IPS-NIHi11 (cell line): ENCODE measurements around the gene TBC1D5.
A peak's percentile ranks its signal among the peaks of the same experiment; 100 is the strongest.

Experiments
- DNase-seq: peaks from one replicate; pipeline ENCODE4 v3.0.0; 2012; ENCODE audit warnings: mixed read lengths, low spot score

Gene TBC1D5

DNA sequence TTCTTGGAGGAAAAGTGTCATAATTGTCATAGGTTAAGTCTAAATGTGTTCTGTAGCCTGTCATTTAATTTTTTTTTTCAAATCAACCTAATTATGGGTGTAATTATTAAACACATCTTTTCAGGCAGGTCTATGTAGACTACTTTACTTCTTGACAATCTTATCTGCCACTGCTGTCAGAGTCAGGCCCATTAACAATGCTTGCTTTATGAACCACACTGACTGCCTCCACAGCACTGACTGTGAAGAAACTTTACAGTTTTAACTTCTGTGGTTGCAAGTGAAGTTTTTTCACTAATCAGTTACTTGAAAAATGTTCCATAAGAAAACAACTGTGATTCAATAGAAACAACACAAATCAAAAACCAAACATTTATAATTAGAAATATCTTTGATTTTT lies 449.9 kb downstream of the TBC1D5 start:
- DNase-seq = no peak

DNA sequence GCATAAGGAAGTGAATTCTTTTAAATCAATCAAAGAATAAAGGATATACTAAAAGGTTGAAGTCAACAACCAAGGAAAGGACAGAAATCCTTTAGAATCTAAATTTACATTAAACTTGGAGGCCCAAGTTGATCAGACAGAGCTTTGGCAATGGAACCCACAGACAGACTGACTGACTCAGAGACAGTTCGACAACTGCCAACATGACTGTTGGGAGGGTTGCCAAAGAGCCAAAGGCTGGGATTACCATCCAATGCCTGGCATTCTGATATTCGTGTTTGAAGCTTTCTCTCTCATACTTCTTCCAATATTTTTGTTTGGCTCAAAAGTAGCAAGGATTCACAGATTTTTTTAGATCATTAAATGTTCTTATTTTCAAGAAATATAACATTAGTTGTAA lies 451.5 kb downstream of the TBC1D5 start:
- DNase-seq = no peak

DNA sequence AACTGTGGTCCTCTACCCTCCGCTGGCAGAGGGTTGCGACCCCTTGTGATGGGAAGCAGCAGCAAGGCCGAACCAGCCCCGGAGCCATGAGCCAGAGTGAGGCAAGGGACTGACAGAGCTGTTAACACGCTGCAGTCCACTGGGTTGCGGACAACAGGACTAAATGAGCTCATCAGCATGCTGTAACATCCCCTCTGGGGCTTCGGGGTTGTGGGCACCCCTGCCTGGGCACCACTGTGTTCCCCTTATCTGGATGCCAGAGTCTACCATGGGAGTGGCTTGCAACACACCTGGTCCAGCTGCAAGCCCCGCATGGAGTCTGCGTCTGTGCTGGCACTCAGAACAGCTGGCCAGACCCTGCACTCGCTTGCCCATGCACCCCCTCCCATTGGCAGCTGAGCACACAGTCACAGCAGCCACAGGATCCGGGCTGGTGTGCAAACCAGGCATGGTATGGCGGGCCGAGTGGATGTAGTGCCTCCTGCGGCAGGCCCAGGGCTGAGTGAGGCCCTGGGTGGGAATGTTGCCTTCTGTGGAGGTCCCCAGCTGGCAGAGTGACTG lies 453.5 kb downstream of the TBC1D5 start:
- DNase-seq = no peak

DNA sequence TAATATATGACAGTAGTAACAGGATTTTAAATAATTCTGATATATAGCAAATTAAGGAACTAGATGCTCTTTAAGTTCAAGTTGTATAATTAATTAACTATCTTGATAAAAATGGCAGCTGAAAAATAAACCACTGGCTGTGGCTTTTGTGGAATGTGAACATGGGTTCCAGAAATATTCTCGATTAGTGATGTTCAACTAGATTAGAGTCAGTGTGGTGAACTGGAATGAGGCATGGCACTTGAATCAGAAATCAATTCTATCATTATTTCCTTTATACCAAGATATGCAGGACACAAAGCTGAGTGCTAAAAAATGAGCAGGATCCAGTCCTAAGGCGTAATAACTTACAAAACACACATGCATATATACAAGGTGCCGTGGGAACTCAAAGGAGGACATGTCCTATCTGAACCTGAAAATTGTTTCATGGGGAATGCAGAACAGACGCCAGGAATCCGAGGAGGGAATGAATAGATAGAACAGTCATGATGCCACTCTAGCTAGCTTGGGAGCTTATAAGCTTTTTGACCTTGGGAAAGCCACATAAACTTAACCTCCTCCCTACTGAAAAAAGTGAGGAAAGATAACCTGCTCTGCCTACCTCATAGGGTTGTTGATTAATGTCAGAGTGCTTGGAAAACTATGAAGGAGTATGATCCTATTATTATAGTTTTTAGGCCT lies 455.3 kb downstream of the TBC1D5 start:
- DNase-seq = no peak

DNA sequence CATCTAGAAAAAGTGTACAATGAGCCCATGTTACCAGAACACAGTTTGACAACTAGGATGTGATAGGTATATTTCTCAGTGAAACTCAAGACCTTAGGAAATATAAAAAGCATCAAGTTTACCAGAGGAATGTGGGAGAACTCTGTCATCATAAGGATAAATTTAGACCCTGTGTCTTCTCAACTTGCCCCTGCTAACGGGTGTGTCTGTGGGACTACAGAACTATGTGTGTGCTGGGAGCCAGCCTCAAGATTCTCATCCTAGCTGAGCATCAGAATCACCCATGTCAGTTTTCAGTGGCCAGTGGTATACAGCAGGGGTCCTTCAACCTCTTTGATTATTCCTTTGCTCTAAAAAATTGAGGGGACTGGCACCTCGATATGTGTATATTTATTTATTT lies 464.4 kb downstream of the TBC1D5 start:
- no peak for DNase-seq

DNA sequence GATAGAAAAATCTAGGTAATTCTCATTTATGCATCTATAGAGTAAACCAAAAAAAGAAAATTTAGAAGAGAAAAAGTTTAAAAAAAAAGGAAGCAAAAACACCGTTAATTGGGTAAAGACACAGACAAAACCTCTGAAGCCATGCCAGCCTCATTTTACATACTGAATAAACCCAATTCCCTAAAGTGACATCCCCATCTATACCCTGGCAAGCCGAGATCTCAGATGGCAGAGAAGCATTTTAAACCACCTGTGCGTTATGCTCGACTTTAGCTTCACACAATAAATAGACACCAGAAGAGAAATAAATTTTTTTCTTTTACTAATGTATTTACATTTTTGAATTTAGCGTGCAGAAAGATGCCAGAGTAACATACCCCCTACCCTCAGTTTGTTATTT lies 475.6 kb downstream of the TBC1D5 start:
- DNase-seq = no peak

DNA sequence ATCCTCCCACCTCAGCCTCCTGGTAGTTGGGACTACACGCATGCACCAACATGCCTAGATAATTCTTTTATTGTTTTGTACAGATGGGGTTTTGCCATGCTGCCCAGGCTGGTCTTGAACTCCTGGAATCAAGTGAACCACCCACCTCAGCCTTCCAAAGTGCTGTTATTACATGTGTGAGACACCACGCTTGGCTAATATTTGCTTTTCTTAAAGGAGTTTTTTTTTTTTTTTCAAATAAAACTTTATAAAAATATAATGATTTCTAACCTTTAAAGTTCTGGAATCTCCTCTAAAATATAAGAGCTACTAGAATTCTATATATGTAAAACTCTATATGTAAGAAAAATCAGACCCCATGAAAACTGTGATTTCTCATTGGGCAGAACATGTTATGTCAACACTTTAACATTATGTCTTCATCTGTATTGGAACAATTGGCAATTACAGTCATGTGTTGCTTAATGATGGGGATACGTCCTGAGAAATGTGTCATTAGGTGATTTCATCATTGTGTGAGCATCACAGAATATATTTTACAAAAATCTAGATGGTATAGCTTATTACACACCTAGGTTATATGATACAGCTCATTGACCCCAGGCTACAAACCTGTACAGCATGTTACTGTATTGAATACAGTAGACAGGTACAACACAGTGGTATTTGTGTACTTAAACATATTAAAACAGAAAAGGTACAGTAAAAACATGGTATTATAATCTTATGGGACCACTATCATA lies 480.6 kb downstream of the TBC1D5 start:
- DNase-seq = no peak

DNA sequence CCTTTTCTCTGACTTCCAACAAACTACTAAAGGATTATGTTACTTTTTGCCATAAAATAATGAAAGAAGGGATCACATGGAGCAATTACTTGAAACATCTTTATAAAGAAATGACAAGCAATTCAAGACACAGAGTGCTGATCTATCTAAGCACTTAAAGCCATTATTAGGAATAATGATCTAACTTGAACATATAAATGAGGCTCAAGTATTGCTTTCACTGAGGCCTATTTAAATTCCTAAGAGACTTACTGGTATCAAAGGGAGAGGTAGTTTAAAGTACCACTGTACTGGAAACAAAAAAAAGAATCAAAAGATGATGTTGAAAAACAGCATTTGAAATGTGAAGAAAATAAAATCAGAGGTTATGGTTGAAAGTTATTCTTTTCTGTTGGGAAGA lies 482.2 kb downstream of the TBC1D5 start:
- no peak for DNase-seq

DNA sequence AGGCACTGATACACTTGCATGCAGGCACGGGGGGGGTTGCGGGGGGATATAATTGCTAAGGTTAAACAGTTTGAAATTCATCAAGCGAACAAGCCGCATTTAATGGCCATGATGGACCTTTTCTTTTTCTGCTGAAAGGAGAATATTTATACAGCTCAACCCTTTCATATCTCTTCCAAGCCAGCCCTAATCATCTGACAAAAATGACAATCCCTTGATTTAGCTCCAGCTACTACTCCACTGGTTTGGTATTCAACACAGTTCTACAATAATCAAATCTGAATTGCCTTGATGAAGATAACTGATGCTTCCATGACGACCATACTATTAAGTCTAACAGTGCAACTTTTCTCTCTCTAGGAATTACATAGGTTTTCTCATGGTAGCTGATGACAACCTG lies 482.7 kb downstream of the TBC1D5 start:
- DNase-seq = no peak

DNA sequence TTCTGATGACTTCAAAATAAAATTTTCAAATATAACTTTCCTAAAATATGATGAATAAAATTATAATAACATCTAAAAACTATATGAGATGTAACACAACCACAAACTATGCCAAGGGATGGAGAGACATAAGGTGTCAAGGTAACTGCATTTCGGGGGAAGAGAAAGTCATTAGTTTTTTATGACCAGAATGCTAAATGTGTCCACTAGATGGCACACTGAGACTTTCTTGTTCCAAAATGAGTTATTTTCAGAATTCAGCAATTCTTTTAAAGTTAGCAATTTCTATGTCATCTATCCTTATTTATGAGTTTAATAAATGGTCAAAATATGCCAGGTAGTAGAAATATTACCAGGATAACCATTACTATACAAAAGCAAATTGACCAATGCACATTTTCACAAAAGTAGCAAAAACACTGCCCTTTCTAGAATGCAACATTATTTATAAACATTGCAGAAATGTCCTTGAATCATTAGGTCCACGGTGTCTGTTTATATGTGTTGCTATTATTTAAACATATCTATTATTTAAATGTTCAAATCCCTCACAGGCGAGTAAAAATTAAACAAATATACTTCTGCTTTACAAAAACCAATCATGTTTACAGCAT lies 483.5 kb downstream of the TBC1D5 start:
- DNase-seq = peak; percentile 37

DNA sequence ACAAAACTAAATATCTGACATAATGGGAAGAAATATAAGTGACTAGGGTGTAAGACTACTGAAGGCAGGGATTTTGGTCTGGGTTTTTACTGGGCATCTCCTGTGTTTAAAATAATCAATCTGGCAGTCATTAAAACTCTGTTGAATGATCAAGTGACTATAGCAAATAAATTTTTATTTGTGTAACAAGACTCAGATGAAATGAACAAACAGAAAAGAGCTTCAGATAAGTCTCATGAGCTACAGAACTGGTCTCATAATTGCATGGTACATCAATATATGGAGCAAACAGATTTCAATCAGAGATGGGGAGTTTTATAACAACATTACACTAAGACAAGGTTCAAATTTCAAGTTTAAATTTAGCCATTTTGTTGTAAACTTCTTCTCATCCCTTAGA lies 485.2 kb downstream of the TBC1D5 start:
- no peak for DNase-seq

DNA sequence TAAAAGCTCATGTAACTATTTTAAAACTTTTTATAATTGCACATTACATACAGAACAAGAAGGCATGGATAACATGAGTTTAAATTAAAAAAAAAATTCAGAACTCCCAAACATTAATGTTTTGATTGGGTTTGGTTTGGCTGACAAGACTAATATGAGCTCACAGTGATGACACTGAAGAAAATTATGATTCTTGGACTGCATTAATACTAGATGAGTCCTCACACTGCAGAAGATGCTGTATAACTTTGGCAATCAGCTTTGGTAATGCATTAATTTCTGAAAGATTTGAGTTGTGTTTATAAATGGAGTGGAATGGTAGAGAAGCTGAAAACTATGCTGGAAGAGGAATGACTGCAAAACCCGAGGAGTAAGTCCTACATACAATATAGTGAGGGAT lies 498.8 kb downstream of the TBC1D5 start:
- DNase-seq = no peak

DNA sequence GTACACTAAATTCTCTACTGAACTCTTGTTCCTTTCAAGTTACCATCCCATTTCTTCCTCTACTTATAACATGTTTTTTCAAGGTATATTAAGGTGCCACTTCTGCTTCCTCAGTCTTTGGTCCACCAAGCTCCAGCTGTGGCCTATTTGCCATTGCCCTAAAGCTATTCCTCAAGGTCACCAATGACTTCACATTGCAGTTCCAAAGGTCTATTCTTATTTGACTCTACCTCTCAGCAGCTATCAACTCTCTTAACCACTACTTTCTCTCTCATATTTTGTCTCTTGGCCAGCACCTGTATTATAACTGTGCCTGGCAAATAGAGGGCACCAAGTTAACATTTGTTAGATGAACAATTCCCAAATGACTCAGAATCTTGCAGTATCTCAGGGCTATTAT lies 503.0 kb downstream of the TBC1D5 start:
- no peak for DNase-seq

DNA sequence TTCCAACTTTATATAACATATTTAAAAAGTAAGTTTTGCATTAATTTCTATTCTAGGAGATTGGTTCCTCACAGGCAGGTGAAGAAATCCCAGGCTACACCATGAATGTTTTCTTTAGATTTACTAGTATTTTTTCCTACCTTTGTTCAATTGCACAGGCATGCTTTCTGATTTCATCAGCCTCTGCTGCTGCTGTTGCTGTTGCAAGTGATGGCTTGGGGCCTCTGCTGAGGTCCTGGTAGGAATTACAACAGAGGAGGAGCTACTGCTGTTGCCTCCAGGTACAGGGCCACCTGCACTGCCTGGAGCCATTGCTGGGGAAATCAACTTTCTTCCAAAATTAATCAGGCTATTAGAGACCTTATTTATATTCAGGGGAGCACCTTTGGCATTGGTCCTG lies 504.4 kb downstream of the TBC1D5 start:
- no peak for DNase-seq

DNA sequence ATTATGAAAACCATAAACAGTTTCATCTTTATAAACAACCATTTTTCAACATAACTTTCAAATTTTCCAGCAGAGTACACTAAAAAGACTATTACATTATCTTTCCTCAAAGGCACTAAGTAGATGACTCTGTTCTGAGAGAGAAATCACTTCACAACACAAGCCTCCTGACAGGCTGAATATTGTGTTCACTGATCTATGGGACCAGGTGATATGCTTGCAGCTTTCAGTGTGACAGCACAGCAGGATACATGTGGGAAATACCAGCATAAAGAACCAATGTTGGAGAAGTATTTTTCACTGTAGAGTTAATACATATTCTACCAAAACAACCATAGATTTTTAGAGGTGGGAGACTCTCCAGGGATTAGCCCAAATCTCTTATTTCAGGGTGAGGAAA lies 507.1 kb downstream of the TBC1D5 start:
- no peak for DNase-seq

DNA sequence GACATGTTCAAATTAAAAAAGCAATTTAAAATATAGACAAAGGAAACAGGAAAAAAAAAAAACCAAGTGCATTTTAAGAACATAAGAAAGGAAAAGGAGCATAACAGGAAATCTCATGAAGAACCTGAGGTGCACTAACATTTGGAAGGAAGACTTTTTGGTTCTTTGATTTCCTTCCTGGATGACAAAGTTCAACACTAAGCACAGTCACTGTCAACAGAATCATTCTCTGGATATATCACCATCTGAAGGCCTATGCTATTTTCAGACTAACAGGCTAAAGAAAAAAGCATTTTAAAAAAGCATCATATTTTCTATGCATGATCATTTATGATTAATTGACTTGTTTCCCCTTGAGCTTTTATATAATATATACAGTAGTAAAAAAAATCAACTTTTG lies 508.0 kb downstream of the TBC1D5 start:
- no peak for DNase-seq

DNA sequence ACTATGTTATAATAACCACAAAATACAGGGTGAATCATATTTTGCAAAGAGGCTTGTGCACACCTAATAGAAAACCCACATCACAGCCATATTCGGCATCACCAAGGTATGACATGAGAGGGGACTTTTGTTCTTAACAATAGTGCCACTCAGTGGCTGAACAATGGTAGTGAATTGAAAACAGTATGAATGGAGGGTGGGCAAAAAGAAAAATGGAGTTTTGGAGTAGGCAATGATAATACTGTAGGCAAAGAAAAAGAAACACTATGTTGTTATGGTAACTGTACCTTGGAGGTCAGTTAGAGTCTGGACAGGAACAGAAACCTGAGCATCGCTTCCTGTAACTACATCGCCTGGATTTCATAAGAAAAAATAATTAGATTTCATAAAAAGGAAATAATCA lies 509.0 kb downstream of the TBC1D5 start:
- DNase-seq = peak; percentile 61

DNA sequence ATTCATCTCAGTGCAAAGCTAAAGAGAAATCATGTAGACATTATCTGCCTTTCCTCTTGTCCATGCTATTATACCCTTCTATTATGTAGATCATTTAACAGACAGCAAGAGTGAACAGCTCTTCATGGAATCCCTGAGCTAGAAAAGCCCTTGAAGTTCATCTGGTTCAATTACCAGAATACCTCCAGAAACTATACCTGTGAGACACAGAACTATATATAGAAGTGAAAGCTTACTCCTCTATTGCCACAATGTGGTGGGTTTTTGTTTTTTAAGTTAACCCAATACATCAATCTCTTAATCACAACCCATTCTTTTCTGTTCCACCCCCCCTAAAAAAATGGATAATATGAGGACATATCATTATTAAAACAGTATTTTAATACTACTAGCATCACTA lies 510.0 kb downstream of the TBC1D5 start:
- DNase-seq = no peak

DNA sequence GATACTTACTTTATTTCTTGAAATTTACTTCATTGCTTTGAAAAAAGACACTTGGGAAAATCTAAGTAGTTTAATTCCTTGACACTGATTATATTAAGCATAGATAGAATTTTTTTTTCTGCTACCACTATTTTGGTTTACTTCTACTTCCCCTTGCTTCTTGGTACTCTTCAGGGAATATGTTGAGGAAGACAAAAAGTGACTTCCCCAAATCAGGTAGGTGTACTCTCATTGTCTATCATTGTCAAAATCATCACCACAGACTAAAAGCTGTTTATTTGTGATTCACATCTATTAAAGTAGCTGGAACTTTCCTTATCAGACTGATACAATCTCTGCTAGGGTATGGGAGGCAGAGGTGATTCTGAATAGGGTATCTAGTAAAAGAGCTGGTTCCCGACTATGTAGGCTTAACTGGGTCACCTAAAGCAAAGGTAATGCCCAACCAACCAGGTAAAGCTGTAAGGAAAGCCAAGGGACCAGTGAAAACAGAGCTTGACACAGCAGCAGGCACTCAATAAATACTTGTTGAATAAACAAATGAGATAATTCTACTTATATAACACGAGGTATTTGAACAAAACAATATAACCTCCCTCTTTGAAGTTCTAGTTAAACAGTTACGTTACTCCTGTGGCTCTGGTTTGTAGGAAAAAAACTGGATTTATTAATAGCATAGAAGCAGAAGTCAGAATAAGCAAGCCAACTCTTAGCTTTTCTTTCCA lies 510.7 kb downstream of the TBC1D5 start:
- no peak for DNase-seq

DNA sequence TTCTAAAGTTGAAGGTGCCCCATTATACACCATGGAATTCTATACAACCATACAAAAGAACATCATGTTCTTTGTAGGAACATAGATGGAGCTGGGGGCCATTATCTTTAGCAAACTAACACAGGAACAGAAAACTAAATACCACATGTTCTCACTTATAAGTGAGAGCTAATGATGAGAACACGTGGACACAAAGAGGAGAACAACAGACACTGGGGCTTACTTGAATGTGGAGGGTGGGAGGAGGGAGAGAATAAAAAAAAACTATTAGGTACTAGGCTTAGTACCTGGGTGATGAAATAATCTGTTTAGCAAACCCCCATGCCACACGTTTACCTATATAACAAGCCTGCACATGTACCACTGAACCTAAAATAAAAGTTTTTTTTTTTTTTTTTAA lies 515.0 kb downstream of the TBC1D5 start:
- no peak for DNase-seq

DNA sequence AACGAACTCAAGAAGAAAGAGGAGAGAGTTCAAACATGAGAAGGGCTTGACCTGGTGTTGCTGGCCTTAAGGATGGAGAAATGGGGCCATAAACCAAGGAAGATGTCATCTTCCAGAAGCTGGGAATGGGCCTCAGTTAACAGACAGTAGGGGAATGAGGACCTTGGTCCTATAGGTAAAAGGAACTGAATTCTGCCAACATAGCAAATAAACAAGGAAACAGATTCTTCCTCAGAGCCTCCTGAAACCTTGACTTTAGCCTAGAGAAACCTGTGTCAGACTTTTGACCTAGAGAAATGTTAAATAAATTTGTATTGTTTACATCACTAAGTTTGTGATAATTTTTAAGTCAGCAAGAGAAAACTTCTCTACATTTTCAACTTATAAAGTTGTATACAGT lies 520.9 kb downstream of the TBC1D5 start:
- DNase-seq = no peak

DNA sequence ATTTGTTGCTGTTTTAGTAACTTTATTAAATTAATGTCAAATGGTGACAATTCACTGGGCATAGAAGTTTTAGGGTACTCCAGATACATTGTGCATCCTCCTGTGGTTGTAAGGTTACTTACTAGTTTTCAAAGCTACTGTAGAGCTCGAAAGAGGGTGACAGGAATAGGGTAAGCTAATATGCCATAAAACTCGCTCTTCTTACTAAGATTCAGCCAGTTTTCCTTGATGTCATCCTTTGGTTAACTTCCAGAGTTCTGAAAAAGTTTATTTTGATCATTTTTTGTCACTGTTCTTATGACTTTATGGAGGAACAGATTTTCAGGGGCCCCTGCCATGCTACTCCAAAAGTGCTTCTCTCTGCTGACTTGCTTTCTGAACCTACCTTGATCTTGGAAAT lies 522.8 kb downstream of the TBC1D5 start:
- DNase-seq = no peak

DNA sequence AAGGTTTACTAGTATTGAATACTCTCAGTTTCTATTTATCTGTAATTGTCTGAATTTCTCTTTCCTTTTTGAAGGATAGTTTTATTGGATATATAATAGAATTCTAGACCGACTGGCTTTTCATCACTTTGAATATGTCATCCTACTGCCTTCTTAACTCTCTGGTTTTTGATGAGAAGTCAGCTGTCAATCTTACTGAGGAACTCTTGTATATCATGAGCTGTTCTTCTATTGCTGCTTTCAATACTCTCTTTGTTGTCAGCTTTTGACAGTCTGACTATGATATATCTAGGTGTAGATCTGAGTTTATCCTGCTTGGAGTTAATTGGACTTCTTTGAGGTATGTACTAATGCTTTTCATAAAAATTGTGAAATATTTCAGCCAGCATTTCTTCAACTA lies 523.8 kb downstream of the TBC1D5 start:
- no peak for DNase-seq
